ENCODE data around the gene FAM117A.
"Not testable (repeated sequence)": the region's sequence is repeated elsewhere in the genome, so short reads cannot be mapped to it uniquely, and the experiment has no call there.

FAM117A gene

DNA sequence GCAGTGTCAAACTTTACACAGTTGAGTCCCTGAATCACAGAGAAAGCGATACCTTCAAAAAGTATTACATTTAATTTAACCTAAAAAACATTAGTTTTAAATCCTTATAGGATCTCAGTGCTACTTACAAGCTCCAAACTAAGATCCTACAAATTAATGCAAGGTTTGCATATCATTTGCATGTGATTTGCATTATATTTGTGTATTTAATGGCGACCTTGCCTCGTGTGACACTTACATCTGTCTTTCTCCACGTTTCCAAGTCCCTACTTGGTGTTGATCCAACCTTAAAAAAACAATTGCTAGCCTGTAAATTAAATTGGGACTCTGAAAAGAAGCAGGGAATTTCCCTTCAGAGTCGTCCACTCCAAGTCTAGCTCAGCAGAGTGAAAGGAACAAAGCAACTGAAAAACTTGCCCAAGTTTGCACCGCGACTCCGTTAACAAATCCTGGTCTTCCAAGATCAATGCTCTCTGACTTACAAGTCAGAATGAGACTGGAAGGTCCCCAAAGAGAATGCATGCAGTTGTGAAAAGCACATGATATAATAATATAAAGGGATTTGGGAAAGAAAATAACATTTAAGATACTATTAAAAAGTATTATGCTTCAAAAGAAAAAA is 739 bp upstream of the FAM117A start:
- in situ Hi-C loops (cut with MboI; ENCODE audit: low sequenced_read_pairs), result no loop called here

DNA sequence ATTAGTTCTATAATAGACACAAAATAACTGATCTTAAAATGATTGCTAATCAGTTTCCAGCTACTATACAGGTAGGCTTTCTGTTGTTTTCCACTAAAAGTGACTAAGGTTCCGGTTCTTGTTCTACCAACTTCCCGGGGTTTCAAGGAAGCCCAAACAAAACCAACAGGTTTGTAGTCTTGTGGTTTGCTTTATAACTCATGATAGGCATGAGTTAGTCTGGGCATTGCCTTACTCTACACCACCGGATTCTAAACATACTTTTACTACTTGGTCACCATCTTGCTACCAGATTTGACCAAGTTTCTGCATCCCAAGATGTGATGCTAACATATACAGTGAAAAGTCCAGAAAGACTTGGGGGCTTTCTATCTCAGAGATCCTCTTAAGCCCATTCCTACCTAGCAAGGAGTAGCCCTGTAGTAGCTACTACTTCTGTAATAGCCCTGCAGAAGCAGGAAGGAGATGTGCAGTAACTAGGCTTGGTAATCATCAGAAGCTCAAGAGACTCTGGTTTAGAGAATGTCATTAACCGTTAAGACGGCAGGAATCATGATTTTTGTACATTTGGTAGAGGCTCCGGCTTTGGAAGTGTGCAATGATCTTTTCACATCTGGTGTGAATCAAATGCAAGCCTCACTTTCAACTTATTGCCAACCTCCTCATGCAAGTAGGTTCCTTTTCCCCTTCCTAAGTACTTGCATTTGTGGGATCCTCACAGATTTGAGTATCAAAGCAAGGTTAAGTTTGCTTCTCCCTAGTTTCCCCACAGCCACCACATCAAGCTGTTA is 1.6 kb downstream of the FAM117A start:
- in situ Hi-C loops (cut with MboI; ENCODE audit: low sequenced_read_pairs), result no loop called here

DNA sequence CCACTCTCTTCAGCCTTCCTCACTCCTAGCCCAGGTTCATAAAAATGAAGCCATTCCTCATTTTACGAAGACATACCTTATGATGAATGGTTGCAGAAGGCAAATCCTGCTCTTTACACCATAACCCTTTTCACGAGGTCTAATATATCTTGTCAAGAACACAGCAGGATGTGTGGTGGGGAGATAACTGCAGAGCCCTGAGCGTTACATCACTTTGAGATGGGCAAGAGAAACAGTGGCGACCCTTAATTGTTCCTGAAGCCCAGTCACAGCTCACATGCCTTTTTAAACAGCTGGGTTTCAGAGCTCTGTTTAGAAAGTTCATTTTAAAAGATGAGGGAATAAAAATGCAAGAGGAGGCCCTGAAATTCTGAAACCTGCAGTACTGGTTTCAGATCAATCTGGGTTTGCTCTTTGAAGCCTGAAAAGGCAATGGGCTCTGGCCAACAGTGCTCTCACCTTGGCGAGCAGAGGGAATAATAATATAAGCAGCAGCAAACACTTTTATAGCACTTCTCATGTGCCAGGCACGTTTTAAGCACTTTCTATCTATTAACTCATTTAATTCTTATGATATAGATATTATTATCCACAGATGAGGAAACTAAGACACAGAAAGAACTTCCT is 2.9 kb downstream of the FAM117A start:
- in situ Hi-C loops (cut with MboI; ENCODE audit: low sequenced_read_pairs), result no loop called here

DNA sequence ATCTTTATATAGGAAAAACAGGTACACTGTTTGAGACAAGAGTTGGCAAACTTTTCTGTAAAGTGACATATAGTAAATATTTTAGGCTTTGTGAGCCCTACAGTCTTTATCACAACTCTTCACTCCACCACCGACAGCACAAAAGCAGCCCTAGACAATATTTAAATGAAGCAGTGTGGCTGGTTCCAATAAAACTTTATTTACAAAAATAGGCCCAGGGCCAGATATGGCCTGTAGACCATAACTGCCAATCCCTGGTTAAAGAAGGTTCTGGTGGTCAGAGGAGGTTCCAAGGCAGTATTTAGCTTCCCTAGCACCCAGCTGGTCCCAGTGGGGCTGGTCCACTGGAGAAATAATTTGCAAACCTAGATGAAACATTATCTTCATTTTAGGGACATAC is 3.6 kb downstream of the FAM117A start:
- in situ Hi-C loops (cut with MboI; ENCODE audit: low sequenced_read_pairs), result no loop called here

DNA sequence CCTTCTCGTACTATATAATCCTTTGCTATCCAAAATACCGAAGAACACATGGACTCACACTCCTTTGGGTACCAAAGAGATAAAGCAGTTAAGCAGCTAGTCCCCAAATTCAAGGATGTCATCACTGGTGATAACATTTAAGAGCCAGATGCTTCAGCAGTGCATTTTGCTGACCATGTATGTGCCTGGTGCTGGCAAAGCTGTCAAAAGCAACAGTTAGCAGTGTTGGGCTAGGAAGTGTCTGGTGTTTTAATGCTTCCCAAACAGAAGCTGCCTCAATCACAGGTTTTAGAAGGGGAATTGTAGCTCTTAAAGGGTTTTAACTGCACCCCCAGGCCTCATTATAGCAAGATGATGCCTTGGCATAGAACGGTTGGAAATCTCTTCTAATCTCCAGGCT is 4.7 kb downstream of the FAM117A start:
- in situ Hi-C loops (cut with MboI; ENCODE audit: low sequenced_read_pairs), result no loop called here

DNA sequence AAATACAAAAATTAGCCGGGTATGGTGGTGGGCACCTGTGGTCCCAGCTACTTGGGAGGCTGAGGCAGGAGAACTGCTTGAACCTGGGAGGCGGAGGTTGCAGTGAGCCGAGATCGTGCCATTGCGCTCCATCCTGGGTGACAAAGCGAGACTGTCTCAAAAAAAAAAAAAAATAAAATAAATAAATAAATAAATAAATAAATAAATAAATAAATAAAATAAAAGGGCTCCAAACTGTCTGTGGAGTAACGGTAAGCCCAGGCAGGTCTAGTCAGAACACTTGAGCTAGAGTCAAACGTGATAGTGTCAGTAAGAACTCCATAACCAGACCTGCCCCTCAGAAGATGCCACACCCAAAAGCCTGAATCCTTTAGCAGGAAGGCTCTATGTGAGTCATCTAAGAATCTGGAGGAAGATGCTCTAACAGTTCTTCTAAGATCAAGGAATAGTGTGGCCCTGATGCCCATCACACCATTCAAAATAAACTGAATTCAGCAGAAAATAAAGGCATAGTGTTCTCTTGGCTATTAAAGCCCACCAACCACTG is 5.4 kb downstream of the FAM117A start:
- in situ Hi-C loops (cut with MboI; ENCODE audit: low sequenced_read_pairs), result not testable (repeated sequence)

DNA sequence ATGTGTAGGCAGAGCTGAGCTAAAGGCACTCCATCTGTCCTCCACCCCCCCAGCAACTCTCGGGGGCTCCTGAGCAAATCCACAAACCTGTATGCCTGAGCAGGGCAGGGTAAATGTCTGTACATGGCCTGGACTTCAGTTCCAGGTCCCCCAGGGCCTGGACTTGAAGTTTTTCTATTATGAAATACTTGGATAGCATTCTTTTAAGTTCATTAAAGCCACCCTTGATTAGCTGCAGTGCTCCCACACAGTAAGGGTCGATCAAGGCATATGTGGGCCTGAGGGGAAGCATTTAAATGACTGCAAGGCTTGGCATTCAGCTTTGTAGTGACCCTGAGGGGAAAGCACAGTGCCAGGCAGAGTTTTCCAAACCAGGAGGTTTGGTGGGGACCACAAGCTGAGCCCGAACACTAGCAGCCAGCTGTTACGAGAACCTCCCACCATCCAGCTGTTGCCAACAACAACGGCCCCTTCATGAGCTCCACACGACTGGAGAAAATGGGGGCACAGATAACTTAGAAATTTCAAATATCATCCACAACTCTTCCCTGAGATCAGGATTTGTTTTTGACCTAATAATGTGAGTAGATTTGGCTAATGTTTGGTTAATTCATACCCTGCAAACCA is 6.7 kb downstream of the FAM117A start:
- in situ Hi-C loops (cut with MboI; ENCODE audit: low sequenced_read_pairs), result no loop called here

DNA sequence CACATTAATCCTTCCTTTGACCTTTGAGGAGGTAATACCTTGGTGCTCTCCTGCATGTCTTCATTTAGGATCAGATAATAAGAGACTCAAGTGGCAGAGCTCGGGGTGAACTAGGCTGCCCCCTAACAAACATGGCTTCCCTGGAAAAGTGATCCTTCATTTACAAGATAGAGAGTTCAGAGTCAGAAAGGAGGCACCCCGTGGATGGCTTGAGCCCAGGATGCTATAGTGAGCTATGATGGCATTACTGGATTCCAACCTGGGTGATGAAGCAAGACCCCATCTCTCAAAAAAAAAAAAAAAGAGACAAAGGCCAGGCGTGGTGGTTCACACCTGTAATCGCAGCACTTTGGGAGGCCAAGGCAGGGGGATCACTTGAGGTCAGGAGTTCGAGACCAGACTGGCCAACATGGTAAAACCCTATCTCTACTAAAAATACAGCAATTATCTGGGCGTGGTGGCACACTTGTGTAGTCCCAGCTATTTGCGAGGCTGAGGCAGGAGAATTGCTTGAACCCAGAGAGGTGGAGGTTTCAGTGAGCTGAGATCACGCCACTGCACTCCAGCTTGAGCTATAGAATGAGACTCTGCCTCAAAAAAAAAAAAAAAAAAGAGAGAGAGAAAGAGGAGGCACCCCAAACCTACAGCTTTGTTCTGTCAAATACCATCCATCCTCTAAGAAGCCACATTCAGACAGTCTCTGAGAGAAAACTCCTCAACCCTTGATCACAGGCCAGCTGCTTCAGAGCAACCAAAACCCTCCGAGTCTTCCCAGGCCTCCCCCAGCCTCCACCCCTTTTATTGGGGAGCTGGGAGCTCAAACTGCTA is 7.4 kb downstream of the FAM117A start:
- in situ Hi-C loops (cut with MboI; ENCODE audit: low sequenced_read_pairs), result no loop called here

DNA sequence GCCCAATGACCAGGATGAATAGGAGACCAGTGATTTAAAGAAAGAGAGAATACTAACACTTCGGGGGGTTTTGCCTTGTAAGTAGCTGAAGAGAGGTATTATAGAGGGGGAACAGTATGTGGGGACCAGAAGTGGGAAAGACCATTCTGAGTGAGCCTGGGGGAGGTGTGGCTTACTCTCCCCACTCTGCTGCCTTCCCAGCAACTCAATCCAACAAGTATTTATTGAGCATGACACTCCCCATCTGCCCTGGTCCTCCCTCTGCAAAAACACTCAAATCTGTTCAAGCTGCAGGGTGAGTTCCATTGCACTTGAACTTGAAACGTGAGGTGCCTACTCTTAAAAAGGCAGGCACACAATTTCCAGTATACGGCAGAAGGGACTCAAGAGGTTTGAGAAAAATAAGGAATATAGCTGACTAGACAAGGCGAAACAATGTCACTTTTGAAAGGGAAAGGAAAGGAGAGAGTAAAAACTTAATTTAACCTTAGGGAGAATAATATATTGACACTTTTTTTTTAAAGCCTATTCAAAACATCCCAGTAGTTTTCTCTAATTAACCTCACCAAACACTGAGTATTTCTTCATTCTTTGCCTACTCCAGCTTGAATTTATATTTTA is 8.2 kb downstream of the FAM117A start:
- in situ Hi-C loops (cut with MboI; ENCODE audit: low sequenced_read_pairs), result no loop called here

DNA sequence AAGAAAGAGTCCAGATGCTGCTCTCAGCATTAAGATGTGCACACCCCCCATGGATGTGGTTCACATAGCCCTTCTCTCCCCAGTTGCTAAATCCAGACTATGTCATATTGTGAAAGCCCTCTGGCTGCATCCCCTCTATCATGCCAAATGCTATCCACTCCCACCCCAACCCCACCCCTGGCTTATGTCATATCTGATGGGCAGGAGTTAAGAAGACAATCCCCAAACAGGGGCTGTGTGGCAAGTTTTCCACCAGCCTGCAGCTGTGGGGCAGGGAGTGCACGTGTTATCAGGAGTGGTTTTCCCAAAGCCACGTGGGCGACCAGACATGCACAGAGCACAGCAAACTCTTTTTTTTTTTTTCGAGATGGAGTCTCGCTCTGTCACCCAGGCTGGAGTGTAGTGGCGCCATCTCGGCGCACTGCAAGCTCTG is 10.0 kb downstream of the FAM117A start:
- in situ Hi-C loops (cut with MboI; ENCODE audit: low sequenced_read_pairs), result no loop called here

DNA sequence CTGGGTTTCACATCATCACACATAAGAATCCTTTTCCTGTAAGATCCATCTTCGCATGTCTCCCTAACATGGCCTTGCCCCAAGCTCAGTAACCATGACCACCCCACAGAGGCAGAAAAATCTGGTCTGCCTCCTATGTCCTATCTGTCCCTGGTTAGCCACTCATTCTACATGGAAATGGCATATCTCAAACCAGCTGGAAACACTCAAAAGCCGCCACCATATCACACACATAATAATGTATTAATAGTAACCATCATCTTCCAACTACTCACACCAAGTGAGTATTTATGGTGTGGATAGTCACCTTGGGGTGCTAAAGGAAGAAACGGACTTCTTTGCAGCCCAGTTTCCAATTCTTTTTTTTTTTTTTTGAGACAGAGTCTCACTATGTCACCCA is 11.4 kb downstream of the FAM117A start:
- in situ Hi-C loops (cut with MboI; ENCODE audit: low sequenced_read_pairs), result no loop called here

DNA sequence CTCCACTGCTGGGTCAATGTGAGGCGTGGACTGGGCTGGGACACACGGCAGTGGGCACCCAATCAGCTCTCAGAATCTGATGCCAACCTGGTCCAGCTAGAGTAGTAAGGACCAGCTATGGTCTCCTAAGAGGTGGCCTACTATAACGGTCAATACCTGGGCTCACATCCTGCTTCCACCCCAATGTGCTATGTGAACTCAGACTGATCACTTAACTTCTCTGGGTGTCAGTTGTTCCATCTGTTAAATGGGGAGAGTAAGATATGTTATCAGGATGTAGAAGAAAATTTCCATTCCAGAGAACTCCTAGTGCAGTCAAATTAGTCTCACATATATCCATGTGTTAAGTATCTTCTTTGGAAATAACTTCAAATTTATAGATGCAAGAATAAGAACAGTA is 14.2 kb downstream of the FAM117A start:
- in situ Hi-C loops (cut with MboI; ENCODE audit: low sequenced_read_pairs), result no loop called here

DNA sequence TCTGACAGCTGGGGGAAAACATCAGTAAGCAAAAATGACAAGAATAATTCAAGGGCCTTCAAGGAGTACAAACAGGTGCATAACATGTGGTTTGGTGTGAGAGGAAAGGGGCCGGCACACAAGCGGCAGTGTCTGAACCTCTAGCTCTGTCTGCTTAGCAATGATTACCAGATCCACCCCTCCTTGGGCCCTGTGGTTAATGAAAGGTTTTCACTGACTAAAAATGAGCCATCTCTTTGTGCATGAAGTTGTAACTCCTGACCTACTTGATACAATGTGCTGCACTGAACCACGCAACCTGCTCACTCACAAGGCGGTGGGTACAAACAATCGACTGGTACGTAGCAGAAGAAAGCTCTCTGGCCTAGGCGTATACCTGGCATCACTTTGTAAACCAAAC is 15.1 kb downstream of the FAM117A start:
- in situ Hi-C loops (cut with MboI; ENCODE audit: low sequenced_read_pairs), result no loop called here

DNA sequence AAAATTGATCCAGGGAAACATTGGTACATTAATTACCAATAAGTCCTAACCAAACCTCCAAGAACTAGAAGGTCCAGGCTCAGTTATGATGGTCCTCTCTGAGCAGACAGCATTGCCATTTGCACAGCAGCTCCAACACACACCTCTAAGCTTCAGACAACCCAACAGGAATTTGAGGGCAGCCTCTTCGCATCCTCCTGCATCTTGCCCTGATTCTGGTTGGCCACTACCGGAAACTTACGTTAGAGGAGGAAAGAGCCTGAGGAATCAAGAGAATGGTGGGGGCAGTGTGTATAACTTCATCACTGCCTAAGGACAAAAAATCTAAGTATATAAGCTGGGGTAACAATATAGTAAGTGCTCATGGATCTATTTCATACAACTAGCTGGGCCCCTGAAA is 15.7 kb downstream of the FAM117A start:
- in situ Hi-C loops (cut with MboI; ENCODE audit: low sequenced_read_pairs), result no loop called here

DNA sequence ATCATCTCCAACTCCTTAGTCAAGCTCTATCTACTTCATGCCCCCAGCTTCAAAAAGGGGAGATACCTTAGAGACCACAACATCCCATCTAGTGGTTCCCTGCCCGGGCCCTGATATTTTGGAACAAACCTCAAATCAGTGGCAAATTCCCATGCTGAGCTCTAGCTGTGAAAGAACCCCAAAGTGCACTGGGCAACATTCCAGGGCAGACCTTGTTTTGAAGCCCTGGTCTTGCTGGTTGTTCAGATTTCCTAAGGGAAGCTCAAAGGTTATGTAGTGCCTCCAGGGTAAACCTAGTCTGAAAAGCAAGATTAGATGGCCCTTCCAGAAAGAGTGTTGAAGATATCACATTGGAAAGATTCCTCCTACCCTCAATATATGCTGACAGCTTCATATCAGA is 16.3 kb downstream of the FAM117A start:
- in situ Hi-C loops (cut with MboI; ENCODE audit: low sequenced_read_pairs), result no loop called here

DNA sequence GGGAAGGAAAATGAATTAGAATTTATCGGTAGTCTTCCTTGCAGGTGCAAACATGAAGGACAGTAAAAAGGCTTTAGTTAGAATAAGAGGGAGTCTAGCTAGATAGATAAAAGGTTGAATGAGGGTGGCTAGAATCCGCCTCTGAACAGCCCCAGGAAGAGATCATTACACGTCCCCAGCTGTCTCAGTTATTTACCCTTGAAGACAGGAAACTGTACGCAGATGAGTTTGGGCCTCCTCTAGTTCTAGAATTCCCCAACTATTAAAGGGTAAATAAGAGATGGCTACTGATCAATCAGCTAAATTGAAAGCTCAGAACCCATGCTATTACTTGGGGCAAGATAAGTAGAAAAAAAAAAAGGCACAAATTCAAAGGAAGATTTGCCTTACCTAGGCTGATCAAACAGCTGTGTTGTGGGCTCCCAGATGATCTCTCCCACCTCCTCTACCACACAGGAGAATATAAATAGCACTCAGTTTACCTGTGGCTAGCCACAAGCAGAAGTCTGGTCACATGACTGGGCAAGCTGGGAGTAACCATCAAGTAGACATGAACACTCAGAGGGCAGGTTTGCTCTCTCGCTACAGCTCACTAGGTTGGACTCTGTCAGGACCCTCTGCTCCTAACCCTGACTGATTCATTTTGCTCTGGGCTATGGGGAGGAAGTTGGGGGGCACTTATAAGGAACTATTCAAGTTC is 17.0 kb downstream of the FAM117A start:
- in situ Hi-C loops (cut with MboI; ENCODE audit: low sequenced_read_pairs), result no loop called here

DNA sequence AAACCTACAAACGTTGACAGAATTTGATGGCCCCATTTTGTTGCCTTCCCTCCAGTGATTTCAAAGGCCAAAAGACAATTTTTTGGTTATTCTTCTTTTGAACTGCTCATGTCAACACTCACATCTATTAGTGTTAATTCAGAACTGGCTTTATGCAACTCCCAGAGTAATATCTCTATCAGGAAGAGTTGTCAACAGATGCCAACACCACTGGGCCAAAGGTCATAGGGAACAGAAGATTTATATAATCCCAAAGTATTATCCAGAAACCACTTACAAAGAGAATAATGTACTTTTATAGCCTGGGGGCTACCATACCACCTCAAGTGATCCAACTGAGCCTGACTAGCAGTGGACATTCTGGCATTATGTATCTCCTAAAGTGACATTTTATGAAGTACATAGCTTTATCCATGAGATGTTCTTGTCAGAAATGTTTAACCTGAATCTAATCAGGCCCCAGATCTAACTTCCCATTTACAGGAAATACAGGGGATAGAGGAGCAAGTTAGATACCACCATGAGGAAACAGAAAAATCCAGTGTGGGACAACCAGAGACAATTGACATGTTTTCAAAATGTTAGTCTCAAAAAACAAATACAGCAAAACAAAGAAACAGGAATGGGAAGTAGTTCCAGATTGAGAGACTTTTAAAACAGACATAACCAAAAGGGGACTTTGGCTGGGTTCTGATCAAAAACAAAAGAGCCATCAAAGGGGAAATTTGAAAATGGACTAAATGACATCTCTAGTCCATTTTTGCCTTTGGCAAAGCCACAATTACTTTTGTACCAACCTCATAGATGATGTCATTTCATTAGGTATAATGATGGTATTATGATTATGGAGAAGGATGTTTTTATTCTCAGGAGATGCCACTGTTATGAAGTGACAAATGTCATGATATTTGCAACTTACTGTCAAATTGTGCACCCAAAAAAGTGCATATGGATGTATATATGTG is 18.5 kb downstream of the FAM117A start:
- in situ Hi-C loops (cut with MboI; ENCODE audit: low sequenced_read_pairs), result no loop called here

DNA sequence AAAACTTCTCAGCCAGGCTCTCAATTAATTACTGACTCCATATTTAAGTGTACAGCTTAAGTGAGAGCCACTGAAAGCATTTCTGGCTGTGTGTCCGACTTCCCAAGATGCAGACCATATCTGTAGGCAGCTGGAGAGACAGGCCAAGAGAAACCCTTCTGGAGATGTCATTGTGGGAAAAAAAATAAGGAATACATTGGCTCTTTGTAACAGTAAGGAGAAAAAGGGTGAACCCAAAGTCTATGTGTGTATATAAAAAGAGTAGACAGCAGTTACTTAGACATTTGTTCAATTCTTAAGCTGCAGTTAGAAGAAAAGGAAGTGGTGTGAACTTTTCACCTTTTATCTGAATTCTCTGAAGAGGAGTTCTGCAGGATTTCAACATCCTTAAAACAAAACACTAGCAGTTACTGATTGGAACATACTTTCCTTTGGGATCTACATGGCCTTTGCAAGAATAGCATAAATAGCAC is 21.7 kb downstream of the FAM117A start:
- in situ Hi-C loops (cut with MboI; ENCODE audit: low sequenced_read_pairs), result no loop called here
